Measurements from ENCODE around the gene FSIP1.

GRCh38 chr15:39697509-39697908, 85.1 kb downstream of the FSIP1 start:
- TF ChIP-seq CTCF (IDR thresholded peaks at IDR 0.05), result no peak
- TF ChIP-seq POLR2A (IDR thresholded peaks at IDR 0.05), result no peak

Measured in upper lobe of left lung (tissue), 4 donors.